Ishikawa (cell line): Measurements from ENCODE around the gene JMY.

Source experiments
- CREB1 ChIP-seq: IDR thresholded peaks from 2 replicates; pipeline ENCODE4 v1.6.1; 2012; ENCODE audit warnings: low read depth
- EP300 ChIP-seq: IDR thresholded peaks from 2 replicates; pipeline ENCODE4 v1.6.1; 2012; ENCODE audit warnings: borderline replicate concordance
- TAF1 ChIP-seq: IDR thresholded peaks from 2 replicates; pipeline ENCODE4 v1.6.1; 2012; ENCODE audit warnings: low read depth, mild to moderate bottlenecking
- ZBTB7A ChIP-seq: IDR thresholded peaks from 2 replicates; pipeline ENCODE4 v1.6.1; 2012; ENCODE audit warnings: low read depth
- TF ChIP-seq, protein P1 (sequence below): IDR thresholded peaks from 2 replicates; pipeline ENCODE4 v1.6.1; 2012; ENCODE audit warnings: low read depth, mild to moderate bottlenecking

GRCh38 chr5:79189439-79190234 is 46.3 kb upstream of the JMY start:
- no peak for TF ChIP-seq EP300
- TF ChIP-seq CREB1, result no peak
- TF ChIP-seq, protein P1, sequence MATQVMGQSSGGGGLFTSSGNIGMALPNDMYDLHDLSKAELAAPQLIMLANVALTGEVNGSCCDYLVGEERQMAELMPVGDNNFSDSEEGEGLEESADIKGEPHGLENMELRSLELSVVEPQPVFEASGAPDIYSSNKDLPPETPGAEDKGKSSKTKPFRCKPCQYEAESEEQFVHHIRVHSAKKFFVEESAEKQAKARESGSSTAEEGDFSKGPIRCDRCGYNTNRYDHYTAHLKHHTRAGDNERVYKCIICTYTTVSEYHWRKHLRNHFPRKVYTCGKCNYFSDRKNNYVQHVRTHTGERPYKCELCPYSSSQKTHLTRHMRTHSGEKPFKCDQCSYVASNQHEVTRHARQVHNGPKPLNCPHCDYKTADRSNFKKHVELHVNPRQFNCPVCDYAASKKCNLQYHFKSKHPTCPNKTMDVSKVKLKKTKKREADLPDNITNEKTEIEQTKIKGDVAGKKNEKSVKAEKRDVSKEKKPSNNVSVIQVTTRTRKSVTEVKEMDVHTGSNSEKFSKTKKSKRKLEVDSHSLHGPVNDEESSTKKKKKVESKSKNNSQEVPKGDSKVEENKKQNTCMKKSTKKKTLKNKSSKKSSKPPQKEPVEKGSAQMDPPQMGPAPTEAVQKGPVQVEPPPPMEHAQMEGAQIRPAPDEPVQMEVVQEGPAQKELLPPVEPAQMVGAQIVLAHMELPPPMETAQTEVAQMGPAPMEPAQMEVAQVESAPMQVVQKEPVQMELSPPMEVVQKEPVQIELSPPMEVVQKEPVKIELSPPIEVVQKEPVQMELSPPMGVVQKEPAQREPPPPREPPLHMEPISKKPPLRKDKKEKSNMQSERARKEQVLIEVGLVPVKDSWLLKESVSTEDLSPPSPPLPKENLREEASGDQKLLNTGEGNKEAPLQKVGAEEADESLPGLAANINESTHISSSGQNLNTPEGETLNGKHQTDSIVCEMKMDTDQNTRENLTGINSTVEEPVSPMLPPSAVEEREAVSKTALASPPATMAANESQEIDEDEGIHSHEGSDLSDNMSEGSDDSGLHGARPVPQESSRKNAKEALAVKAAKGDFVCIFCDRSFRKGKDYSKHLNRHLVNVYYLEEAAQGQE, result no peak
- no peak for TF ChIP-seq ZBTB7A
- TF ChIP-seq TAF1, result no peak
